NCI-H524 treated with DMSO at 0.1 percent for 48 hours (cell line): ENCODE results near the gene MACROD2.
"Not testable (repeated sequence)": the region's sequence is repeated elsewhere in the genome, so short reads cannot be mapped to it uniquely, and the experiment has no call there.

ENCODE experiments used
- DNase-seq: peaks from one replicate; lab custom pipeline; 2025; lab: John Stamatoyannopoulos, UW

MACROD2 gene

DNA sequence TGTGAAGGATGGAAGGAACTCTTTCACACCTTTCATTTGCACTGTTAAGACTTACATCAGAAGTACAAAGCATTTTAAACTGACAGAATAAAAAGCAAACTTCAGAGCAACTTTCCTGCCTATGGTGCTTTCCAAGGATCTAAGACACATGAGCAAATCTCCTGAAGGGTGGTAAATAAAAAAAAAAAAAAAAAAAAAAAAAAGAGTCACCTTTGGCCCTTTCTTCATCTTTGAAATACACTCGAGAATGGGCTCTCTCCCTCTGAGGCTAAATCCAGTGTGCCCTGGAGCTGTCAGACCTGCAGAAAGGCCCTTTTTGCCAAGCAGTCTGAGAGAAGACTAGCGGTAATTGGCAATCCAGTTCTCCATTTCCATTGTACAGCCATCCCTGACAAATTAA lies 1455.9 kb downstream of the MACROD2 start:
- no peak for DNase-seq

DNA sequence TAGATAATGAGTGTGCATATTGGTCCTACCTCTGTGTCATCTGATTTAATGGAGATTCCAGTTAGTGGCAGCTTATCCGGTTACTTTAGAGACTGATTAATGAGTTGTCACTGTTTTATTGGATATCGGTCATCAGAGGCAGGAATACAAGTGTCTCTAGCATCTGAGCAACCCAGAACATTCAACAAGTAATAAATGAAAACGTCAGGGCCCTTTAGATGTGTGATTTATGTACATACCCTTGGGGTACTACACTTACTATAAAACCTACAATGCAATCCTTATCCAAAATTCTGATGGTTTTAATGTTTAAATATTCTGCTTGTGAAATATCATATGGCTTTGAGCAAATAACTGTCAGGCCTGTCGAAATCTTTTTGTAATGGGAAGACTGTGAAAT lies 1460.0 kb downstream of the MACROD2 start:
- DNase-seq = no peak

DNA sequence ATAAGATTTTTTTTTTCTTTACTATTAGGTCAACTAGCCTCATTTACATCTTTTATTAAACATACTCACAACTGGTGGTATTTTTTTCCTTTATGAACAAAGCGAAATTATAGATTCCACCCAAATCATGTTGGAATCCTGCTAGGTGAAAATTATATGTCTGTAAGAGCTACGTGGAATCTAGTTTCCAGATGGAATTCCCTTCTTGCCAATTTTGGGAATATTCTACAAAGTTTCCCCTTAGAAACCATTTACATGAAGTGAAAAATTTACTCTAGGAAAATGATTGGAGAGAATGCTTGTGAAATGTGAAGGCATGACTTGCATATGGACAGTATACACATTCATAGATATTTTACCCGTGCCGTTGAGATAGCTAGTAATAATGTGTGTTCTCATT lies 1466.6 kb downstream of the MACROD2 start:
- DNase-seq = no peak

DNA sequence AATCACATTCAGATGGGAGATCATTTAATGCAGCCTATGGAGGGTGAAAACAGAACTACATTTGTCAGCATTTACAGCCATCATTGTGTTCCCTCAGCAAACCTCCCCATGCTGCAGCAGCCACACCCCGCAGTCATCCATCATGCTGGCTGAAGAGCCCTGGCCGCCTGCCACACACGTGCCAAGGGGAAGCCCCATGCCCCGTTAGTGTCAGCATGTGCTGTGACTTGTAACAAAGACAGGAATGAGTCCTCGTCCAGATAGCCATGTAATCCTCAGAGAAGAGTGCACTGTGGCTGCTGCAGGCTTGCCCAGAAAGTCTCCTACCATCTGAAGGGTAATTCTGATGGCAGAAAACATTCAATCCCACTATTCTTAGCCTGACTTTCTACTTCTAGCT lies 1480.2 kb downstream of the MACROD2 start:
- DNase-seq = no peak

GRCh38 chr20:15476186-15476585 lies 1480.9 kb downstream of the MACROD2 start:
- no peak for DNase-seq

GRCh38 chr20:15476781-15477180 lies 1481.5 kb downstream of the MACROD2 start:
- DNase-seq = no peak

- DNase-seq = no peak
These were observed 1487.2 kb downstream of the MACROD2 start for GRCh38 chr20:15482525-15482924.

DNA sequence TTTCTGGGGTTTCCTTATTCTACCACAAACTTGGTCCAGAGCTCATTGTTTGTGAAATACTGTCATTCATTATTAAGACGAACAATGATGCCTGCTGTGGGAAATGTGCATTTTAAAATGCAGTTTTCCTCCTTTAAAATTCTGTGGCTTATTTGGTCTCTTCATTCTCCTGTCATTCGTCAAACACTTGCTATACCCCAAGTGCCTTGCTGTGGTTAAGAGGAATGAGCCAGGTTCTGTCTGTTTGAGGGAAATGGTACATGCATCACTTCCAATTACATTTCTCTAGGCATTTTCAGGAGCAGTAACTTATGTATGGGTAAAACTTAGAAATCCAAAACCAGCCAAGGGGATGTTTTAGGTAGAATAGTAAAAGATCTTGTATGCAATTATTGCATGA lies 1490.2 kb downstream of the MACROD2 start:
- no peak for DNase-seq

- no peak for DNase-seq
These were observed 1491.7 kb downstream of the MACROD2 start for GRCh38 chr20:15487030-15487429.

DNA sequence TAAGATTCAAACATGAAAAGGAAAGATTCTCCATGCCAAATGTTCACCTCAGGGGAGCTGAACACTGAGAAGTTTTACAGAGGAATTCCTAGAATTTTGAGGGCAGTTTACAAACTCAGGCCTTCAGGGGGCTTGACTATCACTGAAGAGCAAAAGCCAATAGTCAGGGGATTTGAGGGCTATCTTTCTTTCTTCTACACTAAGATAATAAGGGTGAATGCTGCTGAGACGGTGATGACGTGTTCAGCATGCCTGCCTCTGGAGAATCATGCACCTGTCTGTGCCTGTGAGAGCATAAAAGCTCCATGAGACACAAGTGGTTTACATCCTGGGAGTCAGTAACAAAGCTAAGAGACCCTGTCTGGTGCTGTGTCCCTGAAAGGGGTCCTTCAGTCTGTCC lies 1492.4 kb downstream of the MACROD2 start:
- DNase-seq = no peak

GRCh38 chr20:15491575-15491974 lies 1496.3 kb downstream of the MACROD2 start:
- peak; percentile 85 for DNase-seq

- DNase-seq = no peak
These were observed 1499.5 kb downstream of the MACROD2 start for GRCh38 chr20:15494851-15495250.

- no peak for DNase-seq
These were observed 1501.3 kb downstream of the MACROD2 start for GRCh38 chr20:15496501-15497039.

DNA sequence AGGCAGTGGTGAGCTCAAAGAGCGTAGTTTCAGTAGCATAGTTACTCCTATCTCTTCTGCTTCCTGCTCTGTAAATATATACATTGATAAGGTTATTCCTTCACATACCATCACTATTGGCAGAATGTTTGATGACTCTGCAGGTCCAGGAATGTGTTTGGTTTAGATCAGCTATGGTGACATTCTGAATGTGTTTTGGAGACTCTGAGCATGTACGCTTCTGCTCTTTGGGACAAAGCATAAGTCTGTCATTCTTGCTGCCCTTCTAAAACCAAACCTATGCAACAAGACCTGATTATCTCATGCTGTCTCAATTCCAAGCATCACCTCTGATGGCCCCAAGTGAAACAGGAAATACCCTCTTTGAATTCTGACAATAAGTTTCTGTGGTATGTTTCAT lies 1503.6 kb downstream of the MACROD2 start:
- no peak for DNase-seq

DNA sequence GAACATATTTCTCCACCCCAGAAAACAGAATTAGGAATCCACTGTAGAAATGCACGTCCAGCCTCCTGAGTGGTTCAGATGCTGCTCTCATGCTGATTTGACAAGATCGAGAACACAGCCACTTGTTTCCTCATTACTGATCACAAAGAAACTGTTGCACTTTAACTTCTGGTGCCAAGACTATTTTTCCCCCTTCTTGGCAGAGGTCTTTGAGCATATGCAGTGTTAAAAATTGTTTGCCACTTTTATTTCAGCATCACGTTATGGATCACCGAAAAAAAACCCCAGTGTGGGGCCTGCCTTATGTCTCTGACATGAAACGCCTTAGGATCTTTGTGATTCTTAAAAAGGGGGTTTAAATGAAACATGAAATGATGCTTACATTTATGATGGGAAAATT lies 1511.0 kb downstream of the MACROD2 start:
- DNase-seq = no peak

- DNase-seq = no peak
These were observed 1511.8 kb downstream of the MACROD2 start for GRCh38 chr20:15507151-15507550.

DNA sequence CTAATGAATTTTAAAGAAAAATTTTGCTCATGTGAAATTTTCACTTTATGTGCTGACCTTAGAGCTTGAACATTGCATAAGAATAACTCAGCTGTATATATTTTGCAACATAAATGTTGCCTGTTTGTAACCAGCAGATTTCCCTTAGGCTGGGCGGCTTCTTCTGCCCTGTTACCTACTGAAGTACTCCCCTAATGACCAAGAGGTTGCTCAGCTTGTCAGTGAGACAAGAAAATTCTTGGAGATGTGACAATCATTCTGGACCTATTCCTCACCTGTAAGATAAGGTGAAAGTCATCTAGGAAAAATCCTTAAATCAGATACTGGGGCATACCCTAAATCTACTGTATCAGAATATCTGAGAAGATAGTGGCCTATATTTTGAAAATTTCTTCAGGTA lies 1516.2 kb downstream of the MACROD2 start:
- no peak for DNase-seq

DNA sequence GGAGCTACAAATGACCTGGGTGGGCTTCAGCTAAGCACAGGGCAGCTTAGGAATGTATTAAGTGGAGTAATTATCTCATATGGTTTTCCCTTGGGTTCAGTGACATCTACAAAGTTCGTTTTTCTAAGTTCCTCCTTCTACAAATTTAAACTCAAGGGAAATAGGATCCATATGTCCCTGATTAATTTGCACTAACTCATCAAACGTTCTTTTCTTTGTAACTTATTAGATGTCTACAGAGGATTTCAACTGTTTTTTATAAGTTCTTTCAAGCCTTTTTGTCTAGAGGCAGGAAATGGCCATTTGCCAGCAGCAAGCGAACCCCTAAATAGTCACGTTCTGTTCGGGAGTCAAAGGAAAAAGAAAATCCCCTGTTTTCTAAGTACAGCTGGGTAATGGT lies 1517.6 kb downstream of the MACROD2 start:
- DNase-seq = no peak

- DNase-seq = peak; percentile 46
These were observed 1520.4 kb downstream of the MACROD2 start for GRCh38 chr20:15515691-15516090.

GRCh38 chr20:15520930-15521524 lies 1525.7 kb downstream of the MACROD2 start:
- DNase-seq = no peak

DNA sequence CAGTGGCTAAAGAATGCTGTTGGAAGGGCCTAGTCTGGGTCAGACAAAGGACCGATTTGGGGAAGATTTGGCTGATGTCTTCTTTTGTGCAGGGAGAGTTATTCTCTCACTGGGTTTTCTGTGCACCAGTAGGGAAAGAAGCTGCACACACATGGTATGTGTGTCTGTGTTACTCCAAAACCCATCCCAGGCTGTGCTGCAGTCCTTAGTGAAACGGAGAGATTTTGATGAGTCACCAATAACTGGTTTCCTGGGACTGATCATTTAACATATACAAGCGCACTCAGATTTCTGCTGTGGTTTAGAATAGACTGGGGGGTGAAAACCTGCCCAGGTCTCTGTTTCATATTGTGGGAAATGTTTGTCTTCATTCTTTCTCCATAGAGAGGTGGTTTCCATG lies 1528.1 kb downstream of the MACROD2 start:
- DNase-seq = no peak

DNA sequence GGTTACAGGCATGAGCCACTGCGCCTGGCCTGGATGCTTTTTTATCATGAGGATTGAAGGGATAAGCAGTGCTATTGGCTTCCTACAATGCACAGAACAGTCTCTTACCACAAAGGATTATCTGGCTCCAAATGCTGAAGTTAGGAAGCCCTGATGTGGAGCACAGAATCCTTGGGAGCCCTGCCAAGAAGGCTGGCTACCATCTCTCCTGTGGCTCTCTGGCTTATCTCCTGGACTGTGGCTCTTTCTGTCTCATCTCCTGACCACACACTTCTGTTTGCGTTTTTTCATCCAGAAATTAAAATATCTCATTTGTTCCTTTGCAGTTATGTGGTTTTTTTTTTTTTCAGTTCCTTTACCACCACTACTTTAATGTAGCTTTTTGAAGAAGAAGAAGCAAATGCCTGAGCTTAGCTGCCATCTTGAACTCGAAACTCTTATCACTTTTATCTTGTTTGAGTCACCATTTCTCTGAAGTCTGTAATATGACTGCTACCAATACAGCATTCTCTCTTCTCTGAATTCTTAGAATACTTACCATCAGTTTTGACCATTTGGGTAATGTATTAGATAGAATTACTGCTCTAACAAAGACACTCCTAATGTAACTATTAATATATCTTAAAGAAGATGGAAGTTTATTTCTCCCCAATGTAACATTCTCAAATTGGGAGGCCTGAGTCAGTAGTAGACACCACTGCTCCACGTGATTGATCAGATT lies 1533.2 kb downstream of the MACROD2 start:
- DNase-seq = no peak

- DNase-seq = no peak
These were observed 1540.5 kb downstream of the MACROD2 start for GRCh38 chr20:15535863-15536262.

- not testable (repeated sequence) for DNase-seq
These were observed 1541.9 kb downstream of the MACROD2 start for GRCh38 chr20:15537200-15537599.
